ENCODE measurements around the gene CYB561.

Gene CYB561

GRCh38 chr17:63431939-63432804 lies 13.9 kb downstream of the CYB561 start:
- DNase-seq, result no peak

- no peak for DNase-seq
Measured at GRCh38 chr17:63431618-63431938, 14.5 kb downstream of the CYB561 start.

- DNase-seq, result no peak
Measured at GRCh38 chr17:63430223-63430622, 15.9 kb downstream of the CYB561 start.

- DNase-seq, result no peak
Measured at GRCh38 chr17:63429766-63430165, 16.3 kb downstream of the CYB561 start.

- DNase-seq, result no peak
Measured at GRCh38 chr17:63426917-63427308, 19.2 kb downstream of the CYB561 start.

GRCh38 chr17:63426041-63426916 lies 19.8 kb downstream of the CYB561 start:
- DNase-seq, result no peak

GRCh38 chr17:63425483-63425882 lies 20.6 kb downstream of the CYB561 start:
- DNase-seq, result peak; percentile 62

GRCh38 chr17:63423963-63424362 lies 22.1 kb downstream of the CYB561 start:
- DNase-seq, result no peak

- no peak for DNase-seq
Measured at GRCh38 chr17:63423251-63423950, 22.7 kb downstream of the CYB561 start.

- DNase-seq, result no peak
Measured at GRCh38 chr17:63421681-63422645, 24.1 kb downstream of the CYB561 start.

- DNase-seq, result no peak
Measured at GRCh38 chr17:63420868-63421680, 25.0 kb downstream of the CYB561 start.

GRCh38 chr17:63419949-63420867 lies 25.9 kb downstream of the CYB561 start:
- peak; percentile 69 for DNase-seq

- DNase-seq, result no peak
Measured at GRCh38 chr17:63419398-63419797, 26.7 kb downstream of the CYB561 start.

- DNase-seq, result no peak
Measured at GRCh38 chr17:63418540-63418939, 27.6 kb downstream of the CYB561 start.

- DNase-seq, result no peak
Measured at GRCh38 chr17:63414222-63414621, 31.9 kb downstream of the CYB561 start.

- no peak for DNase-seq
Measured at GRCh38 chr17:63413128-63413527, 33.0 kb downstream of the CYB561 start.

- no peak for DNase-seq
Measured at GRCh38 chr17:63412234-63412633, 33.9 kb downstream of the CYB561 start.

GRCh38 chr17:63407741-63408330 lies 38.3 kb downstream of the CYB561 start:
- DNase-seq, result no peak

GRCh38 chr17:63406689-63407330 lies 39.3 kb downstream of the CYB561 start:
- DNase-seq, result peak; percentile 54
